Measurements from ENCODE around the gene CASQ1.

Gene CASQ1

GRCh38 chr1:160189649-160190625, at the start of gene CASQ1:
TSS of gene CASQ1 (plus strand) at chr1:160190575. CDS start at chr1:160190752, 177 bp downstream.
- Mint-ChIP-seq H3K4me3 (no peak within 1 kb of the TSS), H3K27me3 (ENCODE audit: low read depth) (no peaks in the 10 kb centered on the region), H3K27ac (no peak within 1 kb of the TSS), H3K36me3 (ENCODE audit: low read depth) (no peaks in the 10 kb centered on the region), H3K9me3 (no peaks in the 10 kb centered on the region), H3K4me1 (ENCODE audit: low read depth) (no peaks in the 10 kb centered on the region)
- DNase-seq (ENCODE audit: low spot score): no peak

DNA sequence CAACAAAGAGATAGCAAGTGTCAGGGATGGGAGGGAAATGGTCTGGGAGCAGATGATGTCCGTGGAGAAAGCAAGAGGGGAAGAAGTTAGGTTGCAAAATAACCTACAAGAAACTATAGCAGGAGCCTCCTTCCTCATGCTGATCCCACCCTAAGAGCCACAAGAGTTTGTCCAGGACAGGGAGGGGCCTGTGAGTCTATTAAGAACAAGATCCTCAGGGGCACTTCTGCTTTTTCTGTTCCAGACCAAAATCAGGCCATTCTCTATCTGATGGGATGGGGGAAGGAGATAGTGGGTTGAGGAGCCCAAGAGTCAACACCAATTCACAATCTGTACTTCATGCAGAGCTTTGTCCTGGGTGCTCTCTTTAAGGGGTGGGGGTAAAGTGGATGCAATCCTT, 46.7 kb upstream of the CASQ1 start:
- DNase-seq (ENCODE audit: low spot score): no peak
- Mint-ChIP-seq H3K27me3 (ENCODE audit: low read depth) (peaks cover 18% of the 10 kb centered on the region), H3K4me3 (no peak overlapping the region), H3K4me1 (ENCODE audit: low read depth) (no peaks in the 10 kb centered on the region), H3K9me3 (no peaks in the 10 kb centered on the region), H3K36me3 (ENCODE audit: low read depth) (no peaks in the 10 kb centered on the region), H3K27ac (no peak overlapping the region)

- Mint-ChIP-seq H3K36me3 (ENCODE audit: low read depth) (no peaks in the 10 kb centered on the region), H3K9me3 (no peaks in the 10 kb centered on the region), H3K4me1 (ENCODE audit: low read depth) (no peaks in the 10 kb centered on the region), H3K4me3 (no peak overlapping the region), H3K27ac (no peak overlapping the region), H3K27me3 (ENCODE audit: low read depth) (peaks cover 20% of the 10 kb centered on the region)
- DNase-seq (ENCODE audit: low spot score): no peak
These were observed 45.5 kb upstream of the CASQ1 start for GRCh38 chr1:160144921-160145320.

- H3K36me3 Mint-ChIP-seq (ENCODE audit: low read depth): no peaks in the 10 kb centered on the region
- H3K4me3 Mint-ChIP-seq: no peak overlapping the region
- H3K27ac Mint-ChIP-seq: no peak overlapping the region
- DNase-seq (ENCODE audit: low spot score): no peak
- H3K4me1 Mint-ChIP-seq (ENCODE audit: low read depth): no peaks in the 10 kb centered on the region
- peaks cover 17% of the 10 kb centered on the region for H3K27me3 Mint-ChIP-seq (ENCODE audit: low read depth)
- H3K9me3 Mint-ChIP-seq: no peaks in the 10 kb centered on the region
These were observed 44.3 kb upstream of the CASQ1 start for GRCh38 chr1:160146107-160146506.

DNA sequence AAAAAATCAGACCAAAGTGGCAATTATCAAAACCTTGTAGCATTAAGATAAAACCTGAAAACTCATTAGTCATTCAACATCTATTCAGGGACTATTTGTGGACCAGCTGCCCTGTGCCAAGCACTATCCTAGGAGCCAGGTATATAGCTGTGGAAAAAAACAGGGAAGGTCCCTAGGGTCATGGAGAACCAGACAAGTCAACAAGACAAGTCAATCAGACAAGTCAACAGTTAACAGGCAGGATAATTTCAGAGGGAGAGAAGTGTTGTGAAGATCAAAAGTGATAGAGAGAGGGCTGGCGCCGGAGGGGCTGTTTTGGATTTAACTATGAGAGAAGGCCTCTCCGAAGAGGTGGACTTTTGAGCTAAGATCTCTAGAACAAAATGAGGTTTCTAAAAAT, 42.3 kb upstream of the CASQ1 start:
- Mint-ChIP-seq H3K36me3 (ENCODE audit: low read depth) (no peaks in the 10 kb centered on the region), H3K9me3 (no peaks in the 10 kb centered on the region), H3K4me1 (ENCODE audit: low read depth) (no peaks in the 10 kb centered on the region), H3K27ac (no peak overlapping the region), H3K27me3 (ENCODE audit: low read depth) (peaks cover 15% of the 10 kb centered on the region), H3K4me3 (no peak overlapping the region)
- DNase-seq (ENCODE audit: low spot score): no peak

- Mint-ChIP-seq H3K27ac (no peak overlapping the region), H3K4me1 (ENCODE audit: low read depth) (no peaks in the 10 kb centered on the region), H3K27me3 (ENCODE audit: low read depth) (peaks cover 9% of the 10 kb centered on the region), H3K9me3 (no peaks in the 10 kb centered on the region), H3K36me3 (ENCODE audit: low read depth) (no peaks in the 10 kb centered on the region), H3K4me3 (no peak overlapping the region)
- no peak for DNase-seq (ENCODE audit: low spot score)
These were observed 41.1 kb upstream of the CASQ1 start for GRCh38 chr1:160149233-160149632.

DNA sequence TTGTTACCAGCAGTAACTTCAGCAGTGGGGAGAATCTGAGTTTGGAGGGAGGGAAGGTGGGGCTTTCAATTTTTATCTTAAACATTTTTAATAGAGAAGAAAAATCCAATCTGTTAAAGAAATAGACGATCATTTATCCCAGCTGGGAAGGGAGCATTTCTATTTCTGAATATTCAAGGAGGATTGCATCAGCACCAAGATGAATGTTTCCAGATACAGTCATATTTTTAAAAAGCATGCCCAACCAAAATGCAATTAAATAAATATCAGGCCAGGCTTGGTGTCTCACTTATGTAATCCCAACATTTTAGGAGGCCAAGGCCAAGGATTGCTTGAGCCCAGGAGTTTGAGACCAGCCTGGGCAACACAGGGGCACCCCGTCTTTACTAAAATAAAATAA, 40.7 kb upstream of the CASQ1 start:
- no peaks in the 10 kb centered on the region for H3K36me3 Mint-ChIP-seq (ENCODE audit: low read depth)
- DNase-seq (ENCODE audit: low spot score): no peak
- H3K4me3 Mint-ChIP-seq: no peak overlapping the region
- no peaks in the 10 kb centered on the region for H3K4me1 Mint-ChIP-seq (ENCODE audit: low read depth)
- no peaks in the 10 kb centered on the region for H3K9me3 Mint-ChIP-seq
- H3K27ac Mint-ChIP-seq: no peak overlapping the region
- H3K27me3 Mint-ChIP-seq (ENCODE audit: low read depth): peaks cover 9% of the 10 kb centered on the region

GRCh38 chr1:160151303-160151702, 39.1 kb upstream of the CASQ1 start, which contains the start of gene ATP1A4:
TSS of gene ATP1A4 (plus strand) at chr1:160151603. CDS start at chr1:160152041, 438 bp downstream.
- H3K36me3 Mint-ChIP-seq (ENCODE audit: low read depth): no peaks in the 10 kb centered on the region

GRCh38 chr1:160154790-160155189, 35.6 kb upstream of the CASQ1 start:
- no peak overlapping the region for H3K4me3 Mint-ChIP-seq
- no peak for DNase-seq (ENCODE audit: low spot score)

More at GRCh38 chr1:160151303-160151702, 39.1 kb upstream of the CASQ1 start, which contains the start of gene ATP1A4:
- H3K9me3 Mint-ChIP-seq: no peaks in the 10 kb centered on the region
- H3K4me1 Mint-ChIP-seq (ENCODE audit: low read depth): no peaks in the 10 kb centered on the region
- DNase-seq (ENCODE audit: low spot score): no peak
- H3K27me3 Mint-ChIP-seq (ENCODE audit: low read depth): peaks cover 7% of the 10 kb centered on the region
- no peak within 1 kb of the TSS for H3K4me3 Mint-ChIP-seq
- no peak within 1 kb of the TSS for H3K27ac Mint-ChIP-seq

DNA sequence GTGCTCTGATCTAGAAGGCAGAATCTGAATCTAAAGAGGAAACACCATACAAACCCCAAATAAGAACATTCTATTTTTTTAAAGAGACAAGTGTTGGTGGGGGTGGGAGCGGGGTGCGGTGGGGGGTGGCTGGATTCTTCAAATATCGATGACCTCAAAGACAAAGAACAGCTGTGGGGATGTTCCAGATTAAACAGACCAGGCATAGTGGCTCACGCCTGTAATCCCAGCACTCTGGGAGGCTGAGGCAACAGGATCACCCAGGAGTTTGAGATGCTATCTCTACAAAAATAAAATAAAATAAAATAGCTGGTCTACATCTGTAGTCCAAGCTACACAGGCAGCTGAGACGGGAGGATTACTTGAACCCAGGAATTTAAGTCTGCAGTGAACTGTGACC, 34.0 kb upstream of the CASQ1 start:
- Mint-ChIP-seq H3K36me3 (ENCODE audit: low read depth) (no peaks in the 10 kb centered on the region), H3K4me3 (no peak overlapping the region), H3K4me1 (ENCODE audit: low read depth) (no peaks in the 10 kb centered on the region), H3K27me3 (ENCODE audit: low read depth) (peaks cover 7% of the 10 kb centered on the region), H3K9me3 (no peaks in the 10 kb centered on the region), H3K27ac (no peak overlapping the region)
- no peak for DNase-seq (ENCODE audit: low spot score)

More at GRCh38 chr1:160154790-160155189, 35.6 kb upstream of the CASQ1 start:
- Mint-ChIP-seq H3K36me3 (ENCODE audit: low read depth) (no peaks in the 10 kb centered on the region), H3K27me3 (ENCODE audit: low read depth) (peaks cover 4% of the 10 kb centered on the region), H3K4me1 (ENCODE audit: low read depth) (no peaks in the 10 kb centered on the region), H3K9me3 (no peaks in the 10 kb centered on the region), H3K27ac (no peak overlapping the region)

DNA sequence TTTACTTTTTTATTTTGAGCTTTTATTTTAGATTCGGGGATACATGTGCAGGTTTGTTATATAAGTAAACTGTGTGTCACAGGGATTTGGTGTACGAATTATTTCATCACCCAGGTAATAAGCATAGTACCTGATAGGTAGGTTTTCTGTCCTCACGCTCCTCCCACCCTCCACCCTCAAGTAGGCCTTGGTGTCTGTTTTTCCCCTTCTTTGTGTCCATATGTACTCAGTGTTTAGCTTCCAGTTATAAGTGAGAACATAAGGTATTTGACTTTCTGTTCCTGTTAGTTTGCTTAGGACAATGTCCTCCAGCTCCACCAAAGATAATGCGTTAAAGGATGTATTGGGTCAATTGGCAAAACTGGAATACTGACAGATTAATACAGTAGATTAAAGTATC, 33.2 kb upstream of the CASQ1 start:
- peaks cover 6% of the 10 kb centered on the region for H3K4me1 Mint-ChIP-seq (ENCODE audit: low read depth)
- no peaks in the 10 kb centered on the region for H3K36me3 Mint-ChIP-seq (ENCODE audit: low read depth)
- H3K27ac Mint-ChIP-seq: no peak overlapping the region
- no peaks in the 10 kb centered on the region for H3K9me3 Mint-ChIP-seq
- H3K4me3 Mint-ChIP-seq: no peak overlapping the region
- DNase-seq (ENCODE audit: low spot score): no peak
- H3K27me3 Mint-ChIP-seq (ENCODE audit: low read depth): peaks cover 8% of the 10 kb centered on the region

GRCh38 chr1:160158031-160158430, 32.3 kb upstream of the CASQ1 start:
- no peak overlapping the region for H3K27ac Mint-ChIP-seq
- peaks cover 8% of the 10 kb centered on the region for H3K27me3 Mint-ChIP-seq (ENCODE audit: low read depth)
- no peaks in the 10 kb centered on the region for H3K36me3 Mint-ChIP-seq (ENCODE audit: low read depth)
- H3K9me3 Mint-ChIP-seq: no peaks in the 10 kb centered on the region
- DNase-seq (ENCODE audit: low spot score): no peak
- peaks cover 8% of the 10 kb centered on the region for H3K4me1 Mint-ChIP-seq (ENCODE audit: low read depth)
- H3K4me3 Mint-ChIP-seq: no peak overlapping the region

- no peak for DNase-seq (ENCODE audit: low spot score)
- Mint-ChIP-seq H3K36me3 (ENCODE audit: low read depth) (no peaks in the 10 kb centered on the region), H3K4me1 (ENCODE audit: low read depth) (peaks cover 8% of the 10 kb centered on the region), H3K27me3 (ENCODE audit: low read depth) (peaks cover 11% of the 10 kb centered on the region), H3K27ac (no peak overlapping the region), H3K9me3 (no peaks in the 10 kb centered on the region), H3K4me3 (no peak overlapping the region)
These were observed 31.8 kb upstream of the CASQ1 start for GRCh38 chr1:160158534-160158933.

GRCh38 chr1:160159846-160160245, 30.5 kb upstream of the CASQ1 start:
- Mint-ChIP-seq H3K9me3 (no peaks in the 10 kb centered on the region), H3K27me3 (ENCODE audit: low read depth) (peaks cover 12% of the 10 kb centered on the region), H3K4me3 (no peak overlapping the region), H3K4me1 (ENCODE audit: low read depth) (peaks cover 8% of the 10 kb centered on the region), H3K27ac (no peak overlapping the region), H3K36me3 (ENCODE audit: low read depth) (no peaks in the 10 kb centered on the region)
- no peak for DNase-seq (ENCODE audit: low spot score)
